Ishikawa (cell line): Measurements from ENCODE around the gene RPL12.

Experiments used
- CEBPB ChIP-seq: IDR thresholded peaks from 2 replicates; pipeline ENCODE4 v1.6.1; 2012
- CREB1 ChIP-seq: IDR thresholded peaks from 2 replicates; pipeline ENCODE4 v1.6.1; 2012; ENCODE audit warnings: low read depth
- EGR1 ChIP-seq: IDR thresholded peaks from 2 replicates; pipeline ENCODE4 v1.6.1; 2012
- EP300 ChIP-seq: IDR thresholded peaks from 2 replicates; pipeline ENCODE4 v1.6.1; 2012; ENCODE audit warnings: borderline replicate concordance
- FOXM1 ChIP-seq: IDR thresholded peaks from 2 replicates; pipeline ENCODE4 v1.6.1; 2012; ENCODE audit warnings: low read depth, borderline replicate concordance
- MAX ChIP-seq: IDR thresholded peaks from 2 replicates; pipeline ENCODE4 v1.6.1; 2012
- NFIC ChIP-seq: IDR thresholded peaks from 2 replicates; pipeline ENCODE4 v1.6.1; 2012
- RAD21 ChIP-seq: IDR thresholded peaks from 2 replicates; pipeline ENCODE4 v1.6.1; 2012; ENCODE audit warnings: low read depth
- REST ChIP-seq: IDR thresholded peaks from 2 replicates; pipeline ENCODE4 v1.6.1; 2012; ENCODE audit warnings: low read depth, mild to moderate bottlenecking
- TAF1 ChIP-seq: IDR thresholded peaks from 2 replicates; pipeline ENCODE4 v1.6.1; 2012; ENCODE audit warnings: low read depth, mild to moderate bottlenecking
- TCF12 ChIP-seq: IDR thresholded peaks from 2 replicates; pipeline ENCODE4 v1.6.1; 2012; ENCODE audit warnings: low read depth
- TEAD4 ChIP-seq: IDR thresholded peaks from 2 replicates; pipeline ENCODE4 v1.6.1; 2012
- USF1 ChIP-seq: IDR thresholded peaks from 2 replicates; pipeline ENCODE4 v1.6.1; 2012
- YY1 ChIP-seq: IDR thresholded peaks from 2 replicates; pipeline ENCODE4 v1.6.1; 2012; ENCODE audit warnings: low read depth
- ZBTB7A ChIP-seq: IDR thresholded peaks from 2 replicates; pipeline ENCODE4 v1.6.1; 2012; ENCODE audit warnings: low read depth

The RPL12 gene

DNA sequence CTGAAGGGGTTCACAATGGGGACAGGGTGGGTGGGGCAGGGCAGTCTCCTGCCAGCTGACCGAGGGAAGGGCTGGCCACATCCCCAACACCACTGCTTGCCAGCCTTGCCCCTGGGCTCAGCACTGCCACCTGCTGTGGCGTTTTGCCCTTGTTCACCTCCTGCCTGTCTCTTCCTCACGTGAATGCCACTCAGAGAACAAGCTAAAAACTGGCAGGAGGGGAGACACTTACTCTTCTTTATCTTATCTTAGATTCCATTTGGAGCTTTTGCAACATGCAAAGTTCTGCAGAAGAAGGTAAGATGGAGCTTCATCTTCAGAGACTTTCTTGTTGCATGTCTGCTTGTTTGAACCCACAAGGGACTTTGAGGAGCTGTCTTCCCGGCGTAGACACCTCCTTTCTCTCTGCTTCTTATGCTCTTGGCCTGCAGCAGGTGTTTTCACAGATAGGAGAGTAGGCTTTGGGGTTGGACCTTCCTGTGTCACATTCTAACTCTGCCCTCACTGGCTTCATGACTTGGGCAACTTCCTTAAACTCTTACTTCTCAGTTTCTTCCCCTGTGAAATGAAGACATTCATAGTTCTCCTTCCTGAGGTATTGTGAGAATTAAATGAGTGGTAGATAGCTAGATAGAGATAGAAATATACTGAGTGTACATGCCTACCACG lies 4.3 kb upstream of the RPL12 start:
- TF ChIP-seq NFIC (no peak), CEBPB (no peak), TEAD4 (no peak), RAD21 (peak; percentile 40; the same call in 1 of the 2 replicates), EGR1 (no peak), TCF12 (no peak)

DNA sequence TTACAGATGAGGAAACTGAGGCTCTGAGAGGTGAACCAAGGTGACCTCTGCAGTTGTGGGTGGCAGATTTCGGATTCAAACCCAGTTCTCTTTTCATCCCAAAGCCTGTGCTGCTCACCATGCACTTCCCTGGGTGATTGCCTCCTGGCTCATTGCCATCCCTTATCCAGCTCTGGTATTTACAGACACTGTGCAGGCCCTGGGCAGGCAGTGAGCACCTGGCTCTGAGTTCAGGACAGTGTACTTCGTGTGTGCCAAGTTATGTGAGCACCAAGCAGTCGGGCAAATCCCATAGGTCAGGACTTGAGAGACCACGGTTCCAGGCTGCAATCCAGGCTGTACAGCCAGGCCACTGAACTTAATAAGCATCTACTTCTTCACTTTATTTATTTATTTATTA lies 1.5 kb upstream of the RPL12 start:
- TF ChIP-seq NFIC (peak; percentile 69), FOXM1 (no peak), USF1 (no peak), RAD21 (no peak), EGR1 (no peak), REST (no peak)

GRCh38 chr9:127451858-127452656 lies 851 bp upstream of the RPL12 start:
- TF ChIP-seq USF1 (no peak), YY1 (peak; percentile 73), FOXM1 (no peak), EP300 (no peak; the same call in 1 of the 2 replicates), EGR1 (0 out of 2 replicates have a peak, but pooled peaks have one; percentile 4), REST (no peak), TAF1 (no peak), TEAD4 (no peak), CREB1 (no peak), CEBPB (no peak), ZBTB7A (0 out of 2 replicates have a peak, but pooled peaks have one; percentile 16), TCF12 (no peak), NFIC (no peak), RAD21 (no peak), MAX (peak; percentile 69)

- TF ChIP-seq ZBTB7A (peak; percentile 75; the same call in 1 of the 2 replicates), TAF1 (no peak), FOXM1 (no peak), CEBPB (no peak), RAD21 (no peak)
Observed at GRCh38 chr9:127451608-127451857, 327 bp upstream of the RPL12 start.

DNA sequence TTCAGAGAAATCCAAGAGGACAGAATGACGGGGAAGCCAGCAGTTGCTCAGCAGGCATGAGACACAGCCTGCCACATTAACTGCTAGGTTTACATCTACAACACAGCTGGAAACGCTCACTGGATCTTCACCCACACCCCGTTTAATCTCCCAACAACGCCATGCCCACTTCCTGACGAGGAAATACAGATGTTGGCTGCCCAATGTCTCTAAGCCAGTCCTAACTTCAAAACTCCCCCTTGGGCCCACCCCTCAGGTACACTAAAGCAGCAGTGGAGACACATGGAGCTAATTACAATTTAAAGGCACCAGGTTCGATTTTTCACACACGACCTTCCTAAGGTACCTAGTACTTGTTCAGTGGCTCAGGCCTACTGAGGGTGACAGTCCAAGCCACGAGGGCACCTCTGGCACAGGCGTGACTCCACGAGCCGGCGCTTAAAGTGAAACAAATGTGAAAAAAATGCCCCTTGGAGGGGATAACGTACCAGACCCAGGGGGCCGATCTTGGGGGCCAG lies 904 bp downstream of the RPL12 start:
- no peak for TF ChIP-seq MAX
- no peak for TF ChIP-seq FOXM1
- TF ChIP-seq RAD21, result no peak
- no peak for TF ChIP-seq TCF12
- no peak for TF ChIP-seq EGR1
- no peak for TF ChIP-seq TAF1
- no peak for TF ChIP-seq NFIC
- TF ChIP-seq CREB1, result no peak
- TF ChIP-seq CEBPB, result no peak
- TF ChIP-seq ZBTB7A, result no peak
- TF ChIP-seq USF1, result no peak
- TF ChIP-seq EP300, result no peak
- no peak for TF ChIP-seq TEAD4
- no peak for TF ChIP-seq YY1
- no peak for TF ChIP-seq REST
